GM12872 (cell line): ENCODE measurements around the gene ANOS1.

Source experiments
- TF ChIP-seq, protein P1 (sequence below): IDR thresholded peaks from 3 replicates; pipeline ENCODE4 v1.5.1; 2011; ENCODE audit warnings: low read depth, mild to moderate bottlenecking, low read length, moderate library complexity; ENCODE audit not compliant: insufficient read depth

The ANOS1 gene, protein sequence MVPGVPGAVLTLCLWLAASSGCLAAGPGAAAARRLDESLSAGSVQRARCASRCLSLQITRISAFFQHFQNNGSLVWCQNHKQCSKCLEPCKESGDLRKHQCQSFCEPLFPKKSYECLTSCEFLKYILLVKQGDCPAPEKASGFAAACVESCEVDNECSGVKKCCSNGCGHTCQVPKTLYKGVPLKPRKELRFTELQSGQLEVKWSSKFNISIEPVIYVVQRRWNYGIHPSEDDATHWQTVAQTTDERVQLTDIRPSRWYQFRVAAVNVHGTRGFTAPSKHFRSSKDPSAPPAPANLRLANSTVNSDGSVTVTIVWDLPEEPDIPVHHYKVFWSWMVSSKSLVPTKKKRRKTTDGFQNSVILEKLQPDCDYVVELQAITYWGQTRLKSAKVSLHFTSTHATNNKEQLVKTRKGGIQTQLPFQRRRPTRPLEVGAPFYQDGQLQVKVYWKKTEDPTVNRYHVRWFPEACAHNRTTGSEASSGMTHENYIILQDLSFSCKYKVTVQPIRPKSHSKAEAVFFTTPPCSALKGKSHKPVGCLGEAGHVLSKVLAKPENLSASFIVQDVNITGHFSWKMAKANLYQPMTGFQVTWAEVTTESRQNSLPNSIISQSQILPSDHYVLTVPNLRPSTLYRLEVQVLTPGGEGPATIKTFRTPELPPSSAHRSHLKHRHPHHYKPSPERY

DNA sequence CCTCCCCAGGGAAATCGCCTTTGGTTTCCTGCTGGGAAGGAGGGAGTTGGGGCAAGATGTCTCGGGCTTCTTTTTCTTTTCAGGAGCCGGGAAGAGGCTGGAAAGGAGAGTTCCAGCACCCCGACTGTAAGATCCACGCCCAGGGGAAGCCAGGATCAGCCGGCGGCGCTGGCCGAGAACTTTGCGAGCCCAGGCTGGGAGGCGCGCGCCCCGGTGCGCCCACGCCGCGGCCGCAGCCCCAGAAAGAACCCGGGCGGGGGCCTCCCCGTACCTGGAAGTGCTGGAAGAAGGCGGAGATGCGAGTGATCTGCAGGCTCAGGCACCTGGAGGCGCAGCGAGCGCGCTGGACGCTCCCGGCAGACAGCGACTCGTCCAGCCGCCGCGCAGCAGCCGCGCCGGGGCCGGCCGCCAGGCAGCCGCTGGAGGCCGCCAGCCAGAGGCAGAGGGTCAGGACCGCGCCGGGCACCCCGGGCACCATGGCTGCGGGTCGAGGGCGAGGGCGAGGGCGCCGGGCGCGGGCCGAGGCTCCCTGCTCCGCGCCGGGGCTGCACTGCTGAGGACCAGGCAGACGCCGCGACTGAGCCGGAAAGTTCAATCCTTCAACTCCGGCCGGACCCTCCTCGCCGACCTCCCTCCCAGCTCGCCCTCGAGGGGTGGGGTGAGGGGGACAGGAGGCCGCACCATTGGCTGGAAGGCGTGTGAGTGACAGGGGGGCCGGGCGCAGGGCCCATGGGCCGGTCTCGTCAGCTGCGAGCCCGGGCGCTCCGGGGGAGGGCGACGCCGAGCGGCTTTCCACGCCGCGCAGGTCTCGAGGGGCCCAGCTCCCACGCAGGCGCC, at the start of gene ANOS1:
Gene ANOS1, minus strand, starts transcription at position 579 of the 837 bp plus-strand sequence. Its CDS starts 101 bp downstream, at position 478.
- TF ChIP-seq, protein P1, sequence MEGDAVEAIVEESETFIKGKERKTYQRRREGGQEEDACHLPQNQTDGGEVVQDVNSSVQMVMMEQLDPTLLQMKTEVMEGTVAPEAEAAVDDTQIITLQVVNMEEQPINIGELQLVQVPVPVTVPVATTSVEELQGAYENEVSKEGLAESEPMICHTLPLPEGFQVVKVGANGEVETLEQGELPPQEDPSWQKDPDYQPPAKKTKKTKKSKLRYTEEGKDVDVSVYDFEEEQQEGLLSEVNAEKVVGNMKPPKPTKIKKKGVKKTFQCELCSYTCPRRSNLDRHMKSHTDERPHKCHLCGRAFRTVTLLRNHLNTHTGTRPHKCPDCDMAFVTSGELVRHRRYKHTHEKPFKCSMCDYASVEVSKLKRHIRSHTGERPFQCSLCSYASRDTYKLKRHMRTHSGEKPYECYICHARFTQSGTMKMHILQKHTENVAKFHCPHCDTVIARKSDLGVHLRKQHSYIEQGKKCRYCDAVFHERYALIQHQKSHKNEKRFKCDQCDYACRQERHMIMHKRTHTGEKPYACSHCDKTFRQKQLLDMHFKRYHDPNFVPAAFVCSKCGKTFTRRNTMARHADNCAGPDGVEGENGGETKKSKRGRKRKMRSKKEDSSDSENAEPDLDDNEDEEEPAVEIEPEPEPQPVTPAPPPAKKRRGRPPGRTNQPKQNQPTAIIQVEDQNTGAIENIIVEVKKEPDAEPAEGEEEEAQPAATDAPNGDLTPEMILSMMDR: no peak

- TF ChIP-seq, protein P1: no peak
These were observed 41.2 kb upstream of the ANOS1 start for GRCh38 chrX:8773117-8773516.

DNA sequence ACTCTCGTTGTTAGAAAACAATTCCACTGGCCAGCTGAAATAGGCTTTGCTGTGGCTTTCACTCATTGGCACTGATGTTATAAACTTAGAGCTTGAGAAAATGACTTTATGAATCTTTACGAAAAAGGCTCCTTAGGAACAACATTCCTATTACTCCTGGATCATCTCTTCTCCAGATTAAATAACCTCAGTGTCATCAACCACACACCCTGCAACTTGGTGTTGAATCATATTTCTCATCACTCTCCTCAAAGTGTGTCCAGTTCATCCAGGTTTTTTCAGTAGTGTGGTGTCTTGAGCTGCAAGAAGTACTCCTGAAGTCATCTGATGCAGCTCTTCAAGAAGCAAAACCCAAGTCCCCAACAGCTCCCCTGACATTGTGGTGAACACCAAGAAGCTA, 28.1 kb upstream of the ANOS1 start:
- TF ChIP-seq, protein P1: no peak

DNA sequence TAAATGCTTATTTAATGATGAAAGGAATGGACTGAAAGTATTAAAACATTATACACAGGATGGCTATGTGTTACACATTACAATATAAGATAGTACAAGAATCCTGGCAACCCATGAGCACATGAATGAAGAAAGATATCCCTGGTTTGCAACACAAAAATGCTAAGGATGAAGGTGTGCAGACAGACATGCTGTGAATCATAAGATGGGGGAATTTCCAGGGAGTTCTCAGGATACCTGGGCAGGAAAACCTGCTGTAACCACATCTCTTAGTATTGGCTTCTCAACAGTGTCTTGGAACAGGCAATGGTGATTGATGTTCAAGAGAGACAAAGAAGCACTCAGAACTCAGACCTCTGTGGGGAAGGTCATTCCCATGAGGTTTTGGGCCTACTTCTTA, 23.9 kb upstream of the ANOS1 start:
- TF ChIP-seq, protein P1: no peak

DNA sequence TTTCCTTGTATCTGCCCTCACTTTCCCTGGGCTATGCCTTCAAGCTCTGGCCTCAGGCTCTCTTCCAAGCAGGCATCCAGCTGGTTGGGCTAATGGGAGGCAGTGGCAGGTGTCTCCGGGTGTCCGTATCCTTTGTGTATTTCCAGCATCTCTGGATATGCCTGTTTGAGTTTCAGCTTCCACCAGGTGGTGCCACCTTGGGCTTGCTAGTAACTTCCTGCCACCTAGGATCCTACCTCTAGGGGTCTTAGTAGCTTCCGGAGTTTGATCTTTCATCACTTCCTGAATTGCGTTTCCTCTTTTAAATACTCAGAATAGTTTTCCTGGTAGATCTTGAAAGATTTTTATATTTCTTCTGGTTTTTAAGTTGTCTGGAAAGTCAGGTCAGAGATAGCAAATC, 23.2 kb upstream of the ANOS1 start:
- TF ChIP-seq, protein P1: 0 out of 3 replicates have a peak, but pooled peaks have one; percentile 9

DNA sequence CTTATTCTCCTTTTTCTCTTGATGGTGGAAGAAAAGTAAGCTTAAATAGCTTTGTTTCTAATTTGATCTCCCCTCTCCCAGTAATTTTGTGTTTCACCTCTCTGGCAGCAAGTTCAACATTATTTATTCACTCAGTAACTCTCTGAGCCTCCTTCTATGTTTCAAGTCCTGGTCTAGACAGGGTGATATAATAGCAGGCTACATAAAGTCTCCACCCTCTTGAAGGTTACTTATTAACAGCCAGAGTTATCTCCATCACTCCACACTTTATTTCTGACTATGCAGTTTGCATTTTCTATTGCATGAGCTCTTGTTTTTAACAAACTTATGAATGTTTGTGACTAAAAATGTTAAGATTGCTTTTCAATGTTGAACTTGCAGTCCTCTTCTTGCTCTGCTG, 17.8 kb upstream of the ANOS1 start:
- TF ChIP-seq, protein P1: no peak

GRCh38 chrX:8748855-8749254, 16.9 kb upstream of the ANOS1 start:
- TF ChIP-seq, protein P1: peak; percentile 54
